Fibroblast of pulmonary artery (primary cell): ENCODE results near the gene CCR2.

Experiments
- DNase-seq: peaks from one replicate; pipeline ENCODE4 v3.0.0-alpha.2; 2010; ENCODE audit warnings: low read depth
- H3K4me3 ChIP-seq: replicated peaks from 2 replicates; pipeline ENCODE4 v1.5.1; 2011; ENCODE audit warnings: low read depth, mild to moderate bottlenecking, control low read depth, low read length, moderate library complexity
- CTCF ChIP-seq: IDR thresholded peaks from 2 replicates; pipeline ENCODE4 v1.5.1; 2011; ENCODE audit warnings: mild to moderate bottlenecking, control low read depth, low read length, inconsistent platforms; ENCODE audit errors: missing control alignments

CCR2 gene

GRCh38 chr3:46395766-46396530 is 42.0 kb downstream of the CCR2 start:
- no peak overlapping the region for H3K4me3 ChIP-seq
- TF ChIP-seq CTCF = no peak
- no peak for DNase-seq

- no peak for TF ChIP-seq CTCF
- no peak for DNase-seq
- H3K4me3 ChIP-seq = no peak overlapping the region
Observed at GRCh38 chr3:46397111-46397510, 43.2 kb downstream of the CCR2 start.

GRCh38 chr3:46398186-46398955 is 44.5 kb downstream of the CCR2 start:
- H3K4me3 ChIP-seq = no peak overlapping the region
- DNase-seq = no peak
- no peak for TF ChIP-seq CTCF

- no peak for DNase-seq
- no peak for TF ChIP-seq CTCF
Observed at GRCh38 chr3:46399098-46399497, 45.2 kb downstream of the CCR2 start.

GRCh38 chr3:46399557-46399956 is 45.6 kb downstream of the CCR2 start:
- no peak overlapping the region for H3K4me3 ChIP-seq
- no peak for TF ChIP-seq CTCF
- DNase-seq = peak; percentile 20

More at GRCh38 chr3:46399098-46399497, 45.2 kb downstream of the CCR2 start:
- H3K4me3 ChIP-seq = no peak overlapping the region

GRCh38 chr3:46400000-46400734 is 46.3 kb downstream of the CCR2 start:
- H3K4me3 ChIP-seq = no peak overlapping the region
- DNase-seq = peak; percentile 72
- no peak for TF ChIP-seq CTCF
